CD1c-positive myeloid dendritic cell (primary cell): ENCODE results near the gene KCNA5.

Source experiments
- DNase-seq: peaks from one replicate; pipeline ENCODE4 v3.0.0-alpha.2; 2016; ENCODE audit errors: extremely low spot score

The KCNA5 gene

DNA sequence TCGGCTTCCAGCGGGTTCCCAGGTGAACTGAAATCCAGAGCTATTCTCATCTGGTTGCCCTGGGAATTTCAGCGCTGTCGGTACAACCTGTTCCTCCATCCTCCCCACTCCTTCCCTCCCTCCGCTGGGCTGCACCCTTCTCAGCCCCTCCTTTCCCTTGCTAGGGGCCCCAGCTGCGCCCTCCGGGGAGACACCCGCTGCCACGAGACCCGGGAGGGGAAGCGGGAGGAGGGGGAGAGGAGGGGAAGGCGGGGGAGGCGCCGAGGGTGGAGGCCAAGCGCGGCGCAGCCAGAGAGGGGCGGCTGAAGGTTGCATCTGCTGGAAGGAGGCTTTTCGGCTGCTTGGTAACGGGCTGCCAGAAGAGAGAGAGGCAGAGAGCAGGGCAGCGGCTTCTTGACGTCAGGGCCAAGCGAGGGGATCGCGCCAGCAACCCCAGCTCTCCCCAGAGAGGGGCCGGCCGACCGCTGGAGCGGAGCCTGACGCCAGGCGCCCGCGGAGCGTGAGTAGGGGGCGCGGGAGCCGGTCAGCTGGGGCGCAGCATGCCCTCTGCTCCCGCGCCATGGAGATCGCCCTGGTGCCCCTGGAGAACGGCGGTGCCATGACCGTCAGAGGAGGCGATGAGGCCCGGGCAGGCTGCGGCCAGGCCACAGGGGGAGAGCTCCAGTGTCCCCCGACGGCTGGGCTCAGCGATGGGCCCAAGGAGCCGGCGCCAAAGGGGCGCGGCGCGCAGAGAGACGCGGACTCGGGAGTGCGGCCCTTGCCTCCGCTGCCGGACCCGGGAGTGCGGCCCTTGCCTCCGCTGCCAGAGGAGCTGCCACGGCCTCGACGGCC, at the start of gene KCNA5:
TSS of gene KCNA5 (plus strand) at position 291 of the 831 bp plus-strand sequence. CDS start at position 560, 269 bp downstream.
- DNase-seq, result no peak

DNA sequence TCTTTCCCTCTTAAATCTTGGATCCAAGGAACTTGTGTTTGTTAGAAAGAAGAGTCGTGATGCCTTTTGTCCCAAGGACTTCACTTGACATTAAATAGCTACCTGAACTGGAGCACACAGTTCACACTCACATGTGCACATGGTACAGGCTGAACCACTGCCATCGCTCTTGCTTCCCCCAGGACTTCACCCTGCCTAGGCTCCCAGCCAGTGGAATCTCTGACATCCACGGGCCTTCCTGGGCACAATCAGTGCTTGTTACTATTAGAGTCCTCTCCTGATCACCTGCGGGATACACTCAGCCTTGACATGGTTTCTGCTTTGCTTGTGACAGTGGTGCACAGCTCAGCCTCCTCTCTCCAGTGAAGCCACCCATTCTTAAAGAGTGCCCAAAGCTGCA, 49.1 kb upstream of the KCNA5 start:
- no peak for DNase-seq

DNA sequence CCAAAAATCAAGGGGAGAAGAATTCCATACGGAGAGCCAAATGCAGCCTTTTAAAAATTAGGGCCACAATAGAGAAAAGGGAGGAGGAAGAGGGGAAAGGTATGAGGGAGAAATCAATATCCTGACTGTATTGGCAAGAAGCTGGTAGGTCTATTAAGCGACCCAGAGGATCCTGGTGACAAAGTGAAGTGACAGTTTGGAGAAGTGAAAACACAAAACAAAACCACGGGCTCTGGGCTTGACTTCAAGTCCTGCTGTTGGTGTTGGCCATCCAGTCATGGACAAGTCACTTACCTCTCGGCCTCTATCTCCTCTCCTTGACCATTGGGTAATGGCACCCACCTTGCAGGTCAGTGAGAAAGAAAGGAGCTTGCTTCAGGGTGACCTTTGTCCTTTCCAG, 47.0 kb upstream of the KCNA5 start:
- no peak for DNase-seq

DNA sequence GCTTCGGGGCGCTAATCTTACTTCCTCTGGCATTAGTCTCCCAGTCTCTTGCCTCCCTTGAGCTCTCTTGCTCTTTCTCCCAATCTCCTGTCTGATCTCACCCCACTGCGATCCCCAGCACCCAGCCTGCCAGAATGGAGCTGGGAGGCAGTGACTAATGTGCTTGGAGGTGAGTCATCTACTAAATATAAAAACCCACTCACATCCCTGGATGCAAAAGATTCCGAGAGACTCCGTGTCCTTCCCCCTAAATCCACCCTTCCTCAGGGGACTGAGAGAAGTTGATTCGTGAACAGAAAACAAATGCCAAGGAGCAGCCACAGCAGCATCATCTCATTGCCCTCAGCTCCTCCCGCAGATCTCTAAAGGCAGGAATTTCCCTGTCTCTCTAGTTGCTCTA, 45.7 kb upstream of the KCNA5 start:
- DNase-seq, result no peak

DNA sequence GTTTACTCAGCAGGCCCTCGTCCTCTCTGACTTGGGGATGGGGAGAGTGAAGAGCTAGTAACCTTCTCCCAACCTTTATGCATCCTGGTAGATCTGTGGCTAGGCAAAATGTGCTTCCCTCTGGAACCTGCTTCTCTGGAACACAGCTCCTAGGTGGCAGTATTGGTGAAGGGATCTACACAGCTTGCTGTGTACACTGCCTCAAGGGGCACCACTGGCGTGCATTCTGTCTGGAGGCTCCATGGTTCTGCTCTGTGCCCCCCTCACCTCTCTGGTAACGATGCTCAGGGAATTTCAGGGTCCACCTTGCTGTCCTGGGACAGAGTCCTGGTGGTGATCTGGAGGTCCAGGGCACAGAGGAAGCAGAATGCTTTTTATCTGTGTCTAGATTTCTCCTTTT, 43.5 kb upstream of the KCNA5 start:
- DNase-seq, result no peak

DNA sequence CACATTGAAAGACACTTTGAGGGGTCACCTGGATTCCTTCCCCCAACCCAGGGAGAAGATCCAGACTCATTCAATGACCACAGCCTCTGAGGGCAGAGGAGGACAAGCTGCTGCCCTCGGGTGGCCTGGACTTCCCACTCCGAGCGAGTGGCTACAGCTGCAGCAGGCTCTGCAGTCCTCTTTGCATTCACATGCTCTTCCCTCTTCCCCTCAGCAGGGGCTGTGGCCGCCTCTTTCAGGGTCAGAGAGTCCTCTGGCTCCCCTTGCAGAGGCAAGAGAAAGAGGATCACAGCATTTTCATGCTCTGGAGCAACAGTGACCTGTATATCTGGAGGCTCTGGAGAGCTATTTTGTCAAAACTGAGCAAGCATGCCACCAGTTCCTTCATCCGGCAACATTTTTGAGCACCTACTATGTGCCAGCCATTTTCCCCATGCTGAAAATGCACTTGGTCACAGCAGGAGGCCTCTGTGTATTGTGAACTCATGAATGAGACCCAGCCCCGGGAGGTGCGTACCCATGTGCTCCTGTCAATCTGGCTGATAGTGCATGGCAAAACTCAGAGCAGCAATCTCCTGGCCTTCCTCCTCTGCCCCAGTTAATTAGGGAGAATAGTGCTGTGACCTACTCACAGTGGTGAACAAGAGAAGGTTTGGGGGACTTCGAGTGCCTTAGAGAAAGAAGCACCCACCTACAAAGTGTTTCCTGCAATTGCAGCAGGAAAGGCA, 42.9 kb upstream of the KCNA5 start:
- no peak for DNase-seq

DNA sequence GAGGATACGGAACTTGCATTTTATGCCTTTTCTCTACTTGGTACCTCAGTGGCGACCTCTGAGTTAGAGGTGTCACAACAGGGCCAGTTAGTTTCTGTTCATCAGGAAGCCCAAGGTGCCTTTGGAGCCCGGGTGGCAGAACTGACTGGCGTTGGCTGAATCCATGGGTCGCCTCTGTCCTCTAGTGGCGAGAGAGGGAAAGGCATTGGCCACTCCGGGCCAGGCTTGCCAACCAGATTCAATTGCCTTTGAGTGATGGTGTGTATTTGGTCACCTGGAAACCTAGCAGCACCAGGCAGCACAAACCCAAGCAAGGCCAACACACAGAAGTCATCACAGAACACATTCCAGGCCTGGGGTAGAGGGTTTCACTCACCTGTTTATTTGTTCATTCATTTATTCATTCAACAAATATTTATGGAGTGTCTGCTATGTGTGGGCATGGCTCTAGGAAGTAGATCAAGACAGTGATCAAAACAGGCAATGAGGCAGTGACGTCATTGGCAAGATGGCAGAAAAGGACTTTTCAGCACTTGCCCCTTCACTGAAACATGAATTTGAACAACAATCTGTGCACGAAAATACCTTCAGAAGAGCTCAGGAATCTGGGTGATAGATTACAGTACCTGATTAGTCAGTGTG, 40.5 kb upstream of the KCNA5 start:
- DNase-seq, result peak; percentile 57

DNA sequence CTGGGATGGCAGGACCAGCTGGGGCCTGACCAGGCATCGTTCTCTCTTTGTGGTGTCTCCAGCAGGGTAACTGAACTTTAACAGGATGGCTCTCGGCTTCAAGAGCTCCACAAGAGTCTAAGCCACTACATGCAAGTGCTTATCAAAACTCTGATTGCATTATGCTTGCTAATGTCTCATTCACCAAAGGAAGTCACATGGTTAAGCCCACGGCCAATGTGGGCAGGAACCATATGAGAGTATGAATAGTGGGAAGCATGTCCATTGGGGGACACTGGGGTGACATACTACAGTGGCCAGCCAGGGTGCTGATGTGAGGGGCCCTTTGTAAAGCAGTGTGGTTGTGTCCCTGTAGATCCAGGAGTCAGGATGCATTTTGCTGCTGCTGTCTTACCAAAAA, 35.0 kb upstream of the KCNA5 start:
- DNase-seq, result no peak

DNA sequence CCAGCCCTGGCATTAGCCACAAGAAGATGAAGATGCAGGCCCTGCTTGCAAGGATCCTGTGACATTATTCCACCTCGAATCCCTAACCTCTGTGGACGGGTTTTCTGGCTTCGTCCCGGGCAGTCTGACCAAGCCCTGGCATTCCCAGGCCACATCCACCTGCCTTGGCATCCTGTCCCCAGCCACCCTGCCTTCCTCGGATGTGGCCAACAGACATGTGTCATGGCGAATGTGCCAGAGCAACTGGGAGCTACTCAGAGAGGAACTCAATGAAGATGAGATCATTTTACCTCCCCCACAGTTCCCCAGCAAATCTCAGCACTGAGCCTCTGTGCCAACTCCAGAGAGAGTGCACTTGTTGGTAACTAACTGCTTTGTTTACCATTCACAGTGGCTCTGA, 33.5 kb upstream of the KCNA5 start:
- DNase-seq, result no peak

DNA sequence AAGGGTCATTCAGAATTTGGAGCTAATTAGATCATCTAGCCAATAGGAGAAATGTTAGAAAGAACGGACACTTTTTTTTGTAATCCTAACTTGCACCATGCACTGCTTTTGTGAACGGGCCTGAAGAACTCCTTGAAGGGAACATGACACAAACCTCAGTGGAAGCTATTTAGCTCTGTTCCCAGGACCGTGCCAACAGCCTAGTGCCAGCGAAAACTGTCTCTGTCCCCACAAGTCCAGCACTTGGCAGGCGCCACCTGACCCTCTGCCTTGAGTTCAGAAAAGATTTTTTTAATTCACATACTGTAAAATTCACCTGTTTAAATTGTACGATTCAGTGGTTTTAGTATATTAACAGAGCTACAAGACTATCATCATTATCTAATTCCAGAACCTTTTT, 31.3 kb upstream of the KCNA5 start:
- DNase-seq, result no peak

DNA sequence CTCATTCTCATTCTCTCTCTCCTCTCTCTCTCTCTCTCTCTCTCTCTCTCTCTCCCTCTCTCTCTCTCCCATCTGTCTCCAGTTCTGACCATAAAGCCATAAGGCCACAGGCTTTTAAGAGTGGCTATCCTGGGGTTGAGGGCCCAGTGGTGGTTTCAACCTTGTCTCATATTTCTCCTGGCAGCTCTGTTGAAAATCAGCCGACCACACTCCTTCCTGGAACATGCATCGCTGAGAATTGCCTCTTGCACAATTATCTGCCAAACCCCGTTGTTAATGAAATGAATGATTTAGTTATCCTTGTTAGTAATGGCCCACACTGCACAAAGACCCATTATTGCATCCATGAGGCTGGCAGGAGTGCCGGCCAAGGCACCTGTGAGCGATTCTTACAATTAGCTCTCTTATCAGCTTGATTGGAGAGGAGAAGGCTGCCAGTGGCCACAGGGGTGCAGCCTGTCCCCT, 30.4 kb upstream of the KCNA5 start:
- no peak for DNase-seq

DNA sequence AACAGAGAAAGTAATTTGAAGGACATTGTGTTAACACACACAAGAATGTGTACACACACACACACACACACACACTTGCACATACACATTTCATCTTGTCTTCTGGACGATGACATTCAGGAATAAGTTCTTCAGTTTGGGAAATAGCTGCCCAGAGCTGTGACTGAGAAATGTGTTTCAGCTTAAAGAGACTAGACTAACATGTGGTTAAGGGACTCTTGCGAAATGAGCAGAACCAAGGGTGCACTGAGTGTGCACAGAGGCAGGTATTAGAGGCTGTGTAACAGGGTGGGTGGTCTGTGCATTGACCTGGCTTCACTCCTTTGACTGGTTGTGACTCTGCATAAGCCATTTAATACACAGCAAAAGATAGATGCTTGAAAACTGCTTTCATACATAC, 29.4 kb upstream of the KCNA5 start:
- DNase-seq, result no peak

DNA sequence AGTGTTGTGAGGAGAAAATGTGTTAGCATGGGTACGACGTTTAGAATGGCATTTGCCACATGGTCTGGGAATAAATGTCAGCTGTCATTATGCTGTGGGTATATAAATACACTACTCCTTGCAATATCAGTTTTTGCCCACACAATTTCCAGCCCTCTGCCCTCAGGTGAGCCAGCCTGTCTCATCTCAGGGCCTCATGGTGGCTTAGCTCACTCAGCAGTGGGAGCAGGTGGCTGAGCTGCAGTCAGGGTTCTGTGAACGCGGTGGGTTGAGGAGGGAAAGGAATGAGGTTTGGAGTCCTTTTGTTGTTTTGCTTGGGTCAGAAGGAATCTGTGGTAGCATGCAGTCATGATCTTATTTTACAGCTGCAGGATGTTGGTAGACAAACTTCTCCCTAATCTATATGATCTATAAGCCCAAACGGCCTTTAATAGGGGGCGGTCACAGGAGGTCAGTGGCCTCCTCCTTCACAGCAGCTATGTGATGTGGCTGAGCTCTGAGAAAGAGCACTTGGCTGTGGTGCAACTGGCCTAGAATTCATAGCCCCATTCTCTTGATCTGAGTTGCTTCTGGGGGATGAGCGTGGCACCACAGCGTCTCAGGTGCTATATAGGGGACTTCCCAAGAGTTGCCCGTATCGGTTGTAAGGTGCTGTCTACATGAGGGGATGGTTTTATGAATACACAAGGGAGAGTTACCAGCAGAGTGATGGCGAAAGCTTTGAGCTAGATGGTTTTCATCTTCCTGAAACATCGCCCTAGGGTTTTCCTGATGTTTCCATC, 27.8 kb upstream of the KCNA5 start:
- no peak for DNase-seq

DNA sequence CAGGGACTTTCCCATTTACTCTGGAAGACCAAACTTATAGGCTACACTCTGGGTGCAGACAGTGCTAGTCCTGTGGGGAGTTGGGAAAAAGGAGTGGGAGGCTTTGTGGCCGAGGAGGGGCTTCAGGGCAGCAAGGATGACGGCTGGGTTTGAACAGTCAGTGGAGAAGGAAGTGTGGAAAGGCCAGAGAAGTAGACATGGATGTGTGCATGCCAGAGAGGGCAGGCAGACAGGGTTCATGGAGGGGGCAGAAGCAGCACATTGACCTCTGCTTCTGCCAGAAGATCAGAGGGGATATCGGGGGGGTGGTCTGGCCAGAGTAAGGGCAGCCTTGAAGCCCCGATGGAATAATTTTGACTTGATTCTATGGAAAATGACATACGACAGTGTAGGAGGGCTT, 27.2 kb upstream of the KCNA5 start:
- DNase-seq, result no peak

DNA sequence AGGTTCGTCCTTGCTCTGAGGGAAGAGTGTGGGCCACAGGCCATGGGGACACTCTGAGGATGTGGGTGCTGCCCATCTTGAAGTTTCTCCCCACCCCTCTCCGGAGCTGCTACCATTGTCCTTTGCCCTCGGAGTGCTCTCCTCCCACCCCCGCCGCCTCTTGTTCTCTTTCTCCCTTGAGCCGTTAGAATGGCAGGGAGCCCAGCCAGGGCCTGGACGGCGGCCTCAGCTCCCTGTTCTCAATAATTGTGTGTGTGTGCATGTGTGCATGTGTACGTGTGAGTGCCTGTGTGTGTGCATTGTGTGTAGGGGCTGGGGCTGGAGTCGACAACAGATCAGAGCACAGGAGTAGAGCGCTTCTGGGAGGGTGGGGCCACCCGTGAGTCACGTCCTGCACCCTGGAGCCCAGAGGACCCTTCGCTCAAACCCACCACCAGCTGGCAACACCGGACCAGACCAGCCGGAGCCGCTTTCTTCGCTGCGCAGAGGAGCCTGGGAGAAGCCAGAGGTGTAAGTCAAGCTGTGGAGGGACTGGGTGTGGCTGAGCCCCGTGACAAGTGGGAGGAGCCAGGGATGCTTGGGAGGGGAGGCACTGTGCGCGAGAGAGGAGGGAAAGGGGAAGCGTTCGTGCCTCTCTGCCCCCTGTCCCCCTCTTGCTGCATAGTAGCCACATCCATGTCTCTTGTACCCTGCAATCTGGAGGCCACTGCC, 25.9 kb upstream of the KCNA5 start:
- no peak for DNase-seq

DNA sequence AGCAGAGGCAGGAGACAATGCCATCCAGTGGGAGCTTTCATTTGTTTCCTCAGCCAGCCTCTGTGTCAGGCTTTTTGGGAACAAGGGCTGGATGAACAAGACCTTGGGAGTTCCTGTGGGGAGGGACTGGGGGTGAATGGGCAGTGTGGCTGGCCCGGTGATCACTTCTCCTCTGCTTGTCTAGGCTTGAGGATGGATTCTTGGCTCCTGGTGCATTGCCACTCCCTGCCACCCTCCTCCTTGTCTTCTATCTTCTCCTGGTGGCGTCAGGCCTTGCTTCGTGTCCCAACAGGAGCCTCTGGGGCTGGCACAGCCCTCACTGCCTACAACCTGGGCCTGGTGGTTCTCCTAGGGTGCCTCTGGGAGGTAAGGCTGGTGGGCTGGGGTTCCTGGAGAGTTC, 25.0 kb upstream of the KCNA5 start:
- no peak for DNase-seq

DNA sequence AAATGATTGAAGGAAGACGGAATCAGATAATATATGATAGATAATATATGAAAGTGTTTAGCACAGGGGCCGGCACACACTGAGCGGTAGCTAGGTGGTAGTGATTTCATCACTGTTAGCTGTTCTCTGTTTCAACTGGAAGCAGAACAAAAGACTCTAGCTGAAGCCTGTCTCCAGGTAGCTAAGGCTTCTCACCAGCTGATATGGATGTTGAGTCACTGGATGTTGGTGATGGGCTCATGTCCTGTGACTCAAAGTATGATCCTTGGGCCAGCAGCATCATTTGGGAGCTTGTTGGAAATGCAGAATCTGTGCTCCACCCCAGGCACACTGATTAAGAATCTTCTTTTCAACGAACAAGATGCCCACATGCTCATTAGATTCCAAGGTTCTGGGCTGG, 21.7 kb upstream of the KCNA5 start:
- DNase-seq, result no peak

DNA sequence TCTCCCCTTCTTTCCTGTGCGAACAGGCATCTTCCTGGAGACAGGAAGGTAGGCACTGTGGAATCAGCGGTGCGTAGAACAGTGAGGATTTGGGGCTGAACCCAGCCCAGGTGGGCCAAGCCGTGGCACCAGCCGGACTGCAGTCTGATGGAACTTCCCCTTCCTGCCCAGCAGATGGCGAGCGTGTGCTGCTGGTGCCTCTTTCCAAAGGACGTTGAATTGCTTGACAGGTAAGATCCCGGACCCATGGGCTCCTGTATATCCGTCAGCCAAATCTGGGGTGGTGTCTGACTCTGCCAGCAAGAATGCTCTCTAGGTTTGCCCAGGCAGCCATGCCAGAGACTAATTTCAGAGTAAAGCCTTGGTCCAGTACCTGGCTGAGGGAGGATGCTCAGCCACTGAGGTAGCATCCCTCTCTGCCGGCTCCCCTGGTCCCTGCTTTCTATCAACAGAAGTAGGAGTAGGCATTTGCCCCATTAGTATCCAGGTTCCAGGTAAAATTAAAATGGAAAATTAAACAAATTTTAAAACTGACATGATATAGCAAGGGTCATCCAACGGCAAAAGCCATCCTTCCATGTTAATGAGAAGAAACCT, 21.1 kb upstream of the KCNA5 start:
- peak; percentile 56 for DNase-seq

DNA sequence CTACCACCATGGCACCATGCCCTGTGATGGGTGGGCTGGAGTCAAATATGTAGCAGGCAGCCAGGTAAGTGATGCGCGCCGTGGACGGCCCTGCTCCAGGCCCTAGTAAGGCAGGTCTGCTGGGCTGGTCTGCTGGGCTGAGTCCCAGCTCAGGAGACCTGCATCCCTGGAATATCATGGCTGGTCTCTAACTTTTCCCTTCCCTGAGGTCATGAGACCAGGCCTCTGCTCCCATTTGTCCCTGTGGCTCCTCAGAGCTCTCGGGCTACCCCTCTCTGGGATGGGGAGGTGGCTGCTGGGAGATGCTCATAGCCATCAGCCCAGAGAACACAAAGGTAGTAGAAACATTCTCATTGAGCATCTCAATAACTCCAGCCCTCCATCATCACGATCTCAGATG, 19.8 kb upstream of the KCNA5 start:
- DNase-seq, result no peak

DNA sequence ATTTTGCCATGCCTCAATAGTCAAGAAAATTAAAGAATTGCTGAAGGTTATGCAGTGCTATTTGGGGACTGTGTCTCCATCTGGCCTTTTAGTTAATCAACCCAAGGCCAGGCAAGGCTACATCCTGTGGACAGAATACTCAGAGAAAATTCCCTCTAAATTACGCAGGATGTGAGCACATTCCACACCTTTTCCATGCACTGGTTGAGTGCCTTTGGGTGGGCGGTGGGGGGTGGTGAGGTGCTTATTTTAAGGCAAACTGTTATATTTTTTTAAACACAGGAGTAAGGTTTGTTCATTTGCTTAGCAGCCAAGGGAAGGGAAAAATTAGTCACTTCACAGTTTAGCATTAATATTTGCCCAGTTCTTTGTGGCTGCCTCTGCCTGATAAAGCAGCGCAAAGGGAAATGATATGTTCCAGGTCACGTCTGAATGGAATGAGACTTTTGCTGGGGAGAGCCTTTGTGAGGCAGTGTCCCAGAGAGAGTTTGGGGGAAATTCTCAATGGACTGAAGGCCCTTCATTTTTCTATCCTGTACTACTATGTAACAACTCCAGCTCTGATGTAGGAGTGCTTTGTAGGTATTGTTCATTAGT, 17.2 kb upstream of the KCNA5 start:
- no peak for DNase-seq
